SU-DHL-6 (cell line): Measurements from ENCODE around the gene VSTM1.

Experiments used
- CTCF ChIP-seq: fragments of 200-600 bp; sonication (generic); IDR thresholded peaks from one replicate; pipeline ENCODE4 v1.5.1; 2017; ENCODE audit warnings: antibody characterized with exemption, mild to moderate bottlenecking, low read length, moderate library complexity; ENCODE audit not compliant: insufficient read depth, poor library complexity, severe bottlenecking
- EZH2phosphoT487 ChIP-seq: fragments of 200-600 bp; sonication (generic), shearing (Covaris generic); conservative IDR thresholded peaks from 2 replicates; pipeline ENCODE4 v1.6.1; 2018; ENCODE audit warnings: mild to moderate bottlenecking, antibody characterized with exemption, low read length, moderate library complexity, mixed read lengths

- no peak for TF ChIP-seq CTCF
- TF ChIP-seq EZH2phosphoT487, result no peak
Observed at GRCh38 chr19:54105796-54106195, 42.1 kb upstream of the VSTM1 start.
